Renal cortical epithelial cell (primary cell): ENCODE data around the gene VAMP1. TPM values are rescaled to one million over a fixed set of nuclear protein-coding genes. Genes with fewer than 3 reads are reported as not detected.
"Not testable (repeated sequence)": the region's sequence is repeated elsewhere in the genome, so short reads cannot be mapped to it uniquely, and the experiment has no call there.

Experiments used
- DNase-seq: peaks from one replicate; pipeline ENCODE4 v3.0.0-alpha.2; 2011; ENCODE audit warnings: low read depth
- total RNA-seq: library from RNA; depleted of rRNA; stranded (reverse); fragments of >200 nt; gene quantifications from 2 replicates; pipeline ENCODE4 v1.2.3, GENCODE V29; 2014

VAMP1 gene
- total RNA-seq = 1.8 and 2.3 TPM in 2 replicates

GRCh38 chr12:6470375-6471163 lies at the start of gene VAMP1:
VAMP1 (minus strand) TSS chr12:6470677; CDS start chr12:6470531, 146 bp downstream.
- peak; percentile 92 for DNase-seq

- no peak for DNase-seq
These were observed 49.7 kb upstream of the VAMP1 start for GRCh38 chr12:6520186-6520585.

GRCh38 chr12:6508087-6508486 lies 37.6 kb upstream of the VAMP1 start:
- no peak for DNase-seq

- no peak for DNase-seq
These were observed 36.9 kb upstream of the VAMP1 start for GRCh38 chr12:6507102-6507998.

GRCh38 chr12:6500466-6500865 lies 30.0 kb upstream of the VAMP1 start:
- DNase-seq = no peak

GRCh38 chr12:6497291-6497690 lies 26.8 kb upstream of the VAMP1 start:
- DNase-seq = not testable (repeated sequence)

- no peak for DNase-seq
These were observed 24.5 kb upstream of the VAMP1 start for GRCh38 chr12:6494968-6495367.

- no peak for DNase-seq
These were observed 23.8 kb upstream of the VAMP1 start for GRCh38 chr12:6494258-6494743.

- peak; percentile 90 for DNase-seq
These were observed 23.2 kb upstream of the VAMP1 start, which contains the start of gene NCAPD2 for GRCh38 chr12:6493497-6494257. NCAPD2 (plus strand) TSS chr12:6494102; CDS start chr12:6495099, 997 bp downstream.

- DNase-seq = peak; percentile 83
These were observed 22.5 kb upstream of the VAMP1 start, which contains the start of gene MRPL51 for GRCh38 chr12:6492838-6493496. MRPL51 (minus strand) TSS chr12:6493262; CDS start chr12:6493136, 126 bp downstream.

- DNase-seq = not testable (repeated sequence)
These were observed 20.2 kb upstream of the VAMP1 start for GRCh38 chr12:6490673-6491072.

- DNase-seq = no peak
These were observed 19.0 kb upstream of the VAMP1 start for GRCh38 chr12:6489449-6489848.

- DNase-seq = no peak
These were observed 17.8 kb upstream of the VAMP1 start for GRCh38 chr12:6488240-6488639.

GRCh38 chr12:6478416-6478815 lies 7.9 kb upstream of the VAMP1 start:
- DNase-seq = no peak

- not testable (repeated sequence) for DNase-seq
These were observed 7.3 kb upstream of the VAMP1 start for GRCh38 chr12:6477601-6478377.

GRCh38 chr12:6476489-6476888 lies 6.0 kb upstream of the VAMP1 start:
- peak; percentile 36 for DNase-seq

- DNase-seq = not testable (repeated sequence)
These were observed 4.9 kb upstream of the VAMP1 start for GRCh38 chr12:6475233-6475975.

- DNase-seq = no peak
These were observed 2.0 kb upstream of the VAMP1 start for GRCh38 chr12:6472491-6472890.

- DNase-seq = peak; percentile 68
These were observed 1.5 kb upstream of the VAMP1 start for GRCh38 chr12:6471989-6472360.
